GM12891 (cell line): Measurements from ENCODE around the gene GRM8.

Source experiments
- POLR2A ChIP-seq: IDR thresholded peaks from 2 replicates; pipeline ENCODE4 v1.6.1; 2011; ENCODE audit warnings: low read depth, low read length, control low read depth
- TAF1 ChIP-seq: IDR thresholded peaks from 2 replicates; pipeline ENCODE4 v1.6.1; 2011; ENCODE audit warnings: low read depth, low read length, control low read depth

DNA sequence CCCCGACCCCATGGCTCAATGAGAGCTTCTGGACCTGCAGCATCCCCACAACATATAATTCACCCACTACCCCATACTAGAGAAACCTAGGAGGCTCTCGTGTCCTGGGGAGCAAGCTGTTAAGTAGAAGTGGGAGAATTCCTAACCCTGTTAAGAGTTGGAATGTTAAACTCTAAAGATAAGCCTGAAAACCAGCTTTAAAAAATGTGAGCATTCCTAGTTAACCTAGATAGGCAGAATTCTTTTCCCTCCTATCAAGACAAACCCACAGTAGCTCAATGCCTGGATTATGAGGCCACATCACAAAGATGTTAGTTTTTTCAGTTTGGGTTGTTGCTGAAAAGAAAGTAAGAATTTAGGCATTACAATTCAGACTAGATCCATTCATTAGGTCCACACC, 42.9 kb downstream of the GRM8 start:
- TF ChIP-seq TAF1 (no peak), POLR2A (no peak)
